Uterus (tissue), 4 donors: ENCODE measurements around the gene GRIK4. TPM values are rescaled to one million over a fixed set of nuclear protein-coding genes. Genes with fewer than 3 reads are reported as not detected.

Experiments used
- DNase-seq, 2 donors: peaks; one replicate each; pipeline ENCODE4 v3.0.0-alpha.2; 2019 to 2020
- H3K27ac ChIP-seq, 2 donors: fragments of 200-600 bp; sonication (generic); 1 replicate in 1 of 2; 2 replicates in 1 of 2; pipeline ENCODE4 v1.5.1; 2016 to 2018
- H3K27me3 ChIP-seq, 2 donors: fragments of 200-600 bp; sonication (generic); one replicate each; pipeline ENCODE4 v1.5.1; 2018 to 2019; ENCODE audit warnings: control low read depth in 1 of 2
- H3K36me3 ChIP-seq, 2 donors: fragments of 200-600 bp; sonication (generic); one replicate each; pipeline ENCODE4 v1.5.1; 2019; ENCODE audit warnings: control low read depth in 1 of 2
- H3K4me1 ChIP-seq, 2 donors: fragments of 200-600 bp; sonication (generic); one replicate each; pipeline ENCODE4 v1.5.1; 2018 to 2019; ENCODE audit warnings: control low read depth in 1 of 2
- H3K4me3 ChIP-seq, 2 donors: fragments of 200-600 bp; sonication (generic); 1 replicate in 1 of 2; 2 replicates in 1 of 2; pipeline ENCODE4 v1.5.1; 2018 to 2019; ENCODE audit warnings: mild to moderate bottlenecking in 1 of 2
- H3K9me3 ChIP-seq, 2 donors: fragments of 200-600 bp; sonication (generic); one replicate each; pipeline ENCODE4 v1.5.1; 2019; ENCODE audit warnings: control low read depth in 1 of 2
- CTCF ChIP-seq, 4 experiments: fragments of 200-600 bp in 2 of 4; fragments of 450-650 bp in 2 of 4; sonication (generic) in 2 of 4; IDR thresholded peaks; one replicate each; pipeline ENCODE4 v1.5.1; 2016 to 2019; ENCODE audit warnings: antibody characterized with exemption in 4 of 4, mild to moderate bottlenecking in 2 of 4, moderate library complexity in 1 of 4
- POLR2A ChIP-seq, 2 donors: fragments of 450-650 bp; IDR thresholded peaks; one replicate each; pipeline ENCODE4 v1.6.1; 2016; ENCODE audit warnings: antibody characterized with exemption in 2 of 2, mild to moderate bottlenecking in 1 of 2, moderate library complexity in 1 of 2
- intact Hi-C: fragments of 100-400 bp; cut with DNase I; formaldehyde crosslinking; loops from one replicate; pipeline ENCODE4 v1.15.1; 2023; ENCODE audit warnings: low total_unique reads
- total RNA-seq, 4 donors: library from RNA; depleted of rRNA in 3 of 4; stranded (reverse); fragments of >200 nt in 3 of 4; gene quantifications; one replicate each; pipeline versions ENCODE4 v1.1.0 to v1.2.4, GENCODE V29; 2014 to 2023
- donor health status: DM: yes; HTN: yes; CAD: no.

The GRIK4 gene
- total RNA-seq, 4 donors from 2014 or later: 0.28 to 1.1 TPM; not detected in 2

- intact Hi-C loops: no loop called here
Measured at GRCh38 chr11:120988603-120989002, 477.1 kb downstream of the GRIK4 start.

GRCh38 chr11:120991830-120992686 is 480.5 kb downstream of the GRIK4 start:
- TF ChIP-seq POLR2A (IDR thresholded peaks at IDR 0.05) (no peak), CTCF (IDR thresholded peaks at IDR 0.05) (no peak)
- H3K4me1 ChIP-seq: no peaks in the 10 kb centered on the region

More at GRCh38 chr11:120988603-120989002, 477.1 kb downstream of the GRIK4 start:
- peaks cover 0 to 3% of the 10 kb centered on the region in 2 donors for H3K27me3 ChIP-seq
- H3K27ac ChIP-seq: no peak overlapping the region
- DNase-seq: no peak
- H3K4me1 ChIP-seq: no peaks in the 10 kb centered on the region
- TF ChIP-seq CTCF (IDR thresholded peaks at IDR 0.05) (no peak), POLR2A (IDR thresholded peaks at IDR 0.05) (no peak)
- no peaks in the 10 kb centered on the region for H3K9me3 ChIP-seq
- no peaks in the 10 kb centered on the region for H3K36me3 ChIP-seq
- H3K4me3 ChIP-seq: no peak overlapping the region

GRCh38 chr11:120994091-120994859 is 482.7 kb downstream of the GRIK4 start:
- Histone ChIP-seq H3K9me3 (no peaks in the 10 kb centered on the region), H3K4me1 (no peaks in the 10 kb centered on the region), H3K27me3 (no peaks in the 10 kb centered on the region), H3K27ac (no peak overlapping the region), H3K36me3 (no peaks in the 10 kb centered on the region), H3K4me3 (no peak overlapping the region)
- DNase-seq: no peak
- TF ChIP-seq CTCF (IDR thresholded peaks at IDR 0.05) (no peak), POLR2A (IDR thresholded peaks at IDR 0.05) (no peak)
- intact Hi-C loops: no loop called here

More at GRCh38 chr11:120991830-120992686, 480.5 kb downstream of the GRIK4 start:
- Histone ChIP-seq H3K36me3 (no peaks in the 10 kb centered on the region), H3K27me3 (no peaks in the 10 kb centered on the region), H3K4me3 (no peak overlapping the region), H3K27ac (no peak overlapping the region), H3K9me3 (no peaks in the 10 kb centered on the region)
- intact Hi-C loops: no loop called here
- DNase-seq: no peak

- Histone ChIP-seq H3K27ac (no peak overlapping the region), H3K4me1 (no peaks in the 10 kb centered on the region), H3K4me3 (no peak overlapping the region), H3K36me3 (no peaks in the 10 kb centered on the region), H3K9me3 (no peaks in the 10 kb centered on the region), H3K27me3 (no peaks in the 10 kb centered on the region)
- DNase-seq: no peak
- intact Hi-C loops: no loop called here
- TF ChIP-seq POLR2A (IDR thresholded peaks at IDR 0.05) (no peak), CTCF (IDR thresholded peaks at IDR 0.05) (no peak)
Measured at GRCh38 chr11:120995184-120995583, 483.6 kb downstream of the GRIK4 start.

- Histone ChIP-seq H3K4me3 (no peak overlapping the region), H3K9me3 (no peaks in the 10 kb centered on the region), H3K36me3 (no peaks in the 10 kb centered on the region), H3K27me3 (no peaks in the 10 kb centered on the region), H3K27ac (no peak overlapping the region), H3K4me1 (no peaks in the 10 kb centered on the region)
- DNase-seq: no peak
- intact Hi-C loops: no loop called here
- no peak for TF ChIP-seq POLR2A (IDR thresholded peaks at IDR 0.05)
Measured at GRCh38 chr11:120996973-120997372, 485.4 kb downstream of the GRIK4 start.
